Testis (tissue), 3 donors: ENCODE data around the gene KCTD13. TPM values are rescaled to one million over a fixed set of nuclear protein-coding genes. Genes with fewer than 3 reads are reported as not detected.
"Not testable (repeated sequence)": the region's sequence is repeated elsewhere in the genome, so short reads cannot be mapped to it uniquely, and the experiment has no call there.

Experiments used
- DNase-seq: peaks from one replicate; pipeline ENCODE4 v3.0.0-alpha.2; 2019
- H3K27ac ChIP-seq, 2 donors: fragments of 200-600 bp; sonication (generic); one replicate each; pipeline ENCODE4 v1.5.1; 2019
- H3K27me3 ChIP-seq: fragments of 200-600 bp; sonication (generic); one replicate; pipeline ENCODE4 v1.5.1; 2019
- H3K36me3 ChIP-seq: fragments of 200-600 bp; sonication (generic); one replicate; pipeline ENCODE4 v1.5.1; 2017; ENCODE audit warnings: low read depth; ENCODE audit errors: missing control alignments
- H3K4me1 ChIP-seq: fragments of 200-600 bp; sonication (generic); one replicate; pipeline ENCODE4 v1.5.1; 2019
- H3K4me3 ChIP-seq, 2 donors: fragments of 200-600 bp; sonication (generic); one replicate each; pipeline ENCODE4 v1.5.1; 2017 to 2019
- H3K9me3 ChIP-seq: fragments of 200-600 bp; sonication (generic); one replicate; pipeline ENCODE4 v1.5.1; 2017
- POLR2A ChIP-seq: fragments of 450-650 bp; IDR thresholded peaks from one replicate; pipeline ENCODE4 v1.6.1; 2017; ENCODE audit warnings: antibody characterized with exemption, mild to moderate bottlenecking, moderate library complexity
- WGBS, 2 donors: methylation state at CpG; one replicate each; pipeline ENCODE4 v1.1.5; 2018; 5-methylcytosine and 5-hydroxymethylcytosine counted together
- intact Hi-C: fragments of 100-400 bp; cut with DNase I; formaldehyde crosslinking; loops from one replicate; pipeline ENCODE4 v1.15.1; 2023; ENCODE audit warnings: low total_unique reads
- polyA plus RNA-seq: library from polyadenylated mRNA; stranded (reverse); fragments of 350-450 nt; fragmentation: Illumina TruSeq; extraction: RNeasy Lipid Tissue Mini Kit (QIAGEN cat#74804); gene quantifications from one replicate; pipeline ENCODE4 v1.2.3, GENCODE V29; 2014; ENCODE audit warnings: low read depth, low replicate concordance; ENCODE audit not compliant: insufficient read depth
- total RNA-seq, 2 donors: library from RNA; depleted of rRNA; stranded (reverse); fragments of >200 nt; gene quantifications; one replicate each; pipeline ENCODE4 v1.2.3, GENCODE V29; 2016
- TF ChIP-seq, protein P1 (sequence below), 3 experiments: fragments of 450-650 bp in 2 of 3; fragments of 200-600 bp in 1 of 3; sonication (generic) in 1 of 3; IDR thresholded peaks; one replicate each; pipeline ENCODE4 v1.5.1; 2016 to 2019; ENCODE audit warnings: antibody characterized with exemption in 3 of 3, mild to moderate bottlenecking in 2 of 3, moderate library complexity in 1 of 3

The KCTD13 gene
- total and polyA plus RNA-seq, 3 donors from 2014 or later = 126 to 241 (median 202) TPM

DNA sequence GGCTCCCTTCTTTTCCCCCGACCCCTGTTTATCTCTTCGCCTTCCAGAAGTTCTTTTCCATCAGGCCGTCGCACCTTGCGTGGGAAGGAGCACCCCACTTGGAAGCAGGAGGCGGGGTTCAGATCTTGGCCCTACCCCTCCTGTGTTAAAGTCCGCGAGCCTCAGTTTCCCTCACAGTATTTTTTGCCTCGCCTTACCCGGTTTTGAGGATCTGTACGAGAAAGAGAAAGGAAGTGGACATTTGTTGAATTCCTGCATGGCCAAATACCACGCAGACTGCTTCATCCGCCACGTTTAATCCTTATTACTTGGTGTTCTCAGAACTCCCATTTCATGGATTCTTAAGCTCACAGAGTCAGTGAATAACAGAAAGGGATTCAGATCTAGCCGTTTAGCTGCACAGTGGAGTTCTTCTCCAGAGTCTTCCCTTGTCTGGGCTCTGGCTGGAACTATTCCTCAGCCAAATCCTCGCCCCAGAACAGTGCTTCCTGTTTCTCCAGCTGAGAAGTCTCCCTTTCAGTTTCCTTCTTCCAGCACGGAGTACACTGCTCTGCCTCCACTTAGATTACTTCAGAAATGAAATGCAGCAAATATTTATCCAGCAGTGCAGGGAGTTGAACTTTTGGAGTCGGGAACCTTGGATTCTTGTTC lies 36.4 kb upstream of the KCTD13 start:
- peak overlapping the region; percentile 81 to 89 for H3K4me3 ChIP-seq
- peak; percentile 29 for DNase-seq
- WGBS, 2 donors = 1% methylated on average over 18 of the region's 18 CpGs
- intact Hi-C loops = no loop called here
- no peak for TF ChIP-seq POLR2A
- TF ChIP-seq, protein P1, sequence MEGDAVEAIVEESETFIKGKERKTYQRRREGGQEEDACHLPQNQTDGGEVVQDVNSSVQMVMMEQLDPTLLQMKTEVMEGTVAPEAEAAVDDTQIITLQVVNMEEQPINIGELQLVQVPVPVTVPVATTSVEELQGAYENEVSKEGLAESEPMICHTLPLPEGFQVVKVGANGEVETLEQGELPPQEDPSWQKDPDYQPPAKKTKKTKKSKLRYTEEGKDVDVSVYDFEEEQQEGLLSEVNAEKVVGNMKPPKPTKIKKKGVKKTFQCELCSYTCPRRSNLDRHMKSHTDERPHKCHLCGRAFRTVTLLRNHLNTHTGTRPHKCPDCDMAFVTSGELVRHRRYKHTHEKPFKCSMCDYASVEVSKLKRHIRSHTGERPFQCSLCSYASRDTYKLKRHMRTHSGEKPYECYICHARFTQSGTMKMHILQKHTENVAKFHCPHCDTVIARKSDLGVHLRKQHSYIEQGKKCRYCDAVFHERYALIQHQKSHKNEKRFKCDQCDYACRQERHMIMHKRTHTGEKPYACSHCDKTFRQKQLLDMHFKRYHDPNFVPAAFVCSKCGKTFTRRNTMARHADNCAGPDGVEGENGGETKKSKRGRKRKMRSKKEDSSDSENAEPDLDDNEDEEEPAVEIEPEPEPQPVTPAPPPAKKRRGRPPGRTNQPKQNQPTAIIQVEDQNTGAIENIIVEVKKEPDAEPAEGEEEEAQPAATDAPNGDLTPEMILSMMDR (IDR thresholded peaks at IDR 0.05) = no peak
- no peaks in the 10 kb centered on the region for H3K27me3 ChIP-seq
- H3K27ac ChIP-seq = peak overlapping the region; percentile 89 to 96
- no peaks in the 10 kb centered on the region for H3K9me3 ChIP-seq
- H3K36me3 ChIP-seq = no peaks in the 10 kb centered on the region
- peaks cover 17% of the 10 kb centered on the region for H3K4me1 ChIP-seq

DNA sequence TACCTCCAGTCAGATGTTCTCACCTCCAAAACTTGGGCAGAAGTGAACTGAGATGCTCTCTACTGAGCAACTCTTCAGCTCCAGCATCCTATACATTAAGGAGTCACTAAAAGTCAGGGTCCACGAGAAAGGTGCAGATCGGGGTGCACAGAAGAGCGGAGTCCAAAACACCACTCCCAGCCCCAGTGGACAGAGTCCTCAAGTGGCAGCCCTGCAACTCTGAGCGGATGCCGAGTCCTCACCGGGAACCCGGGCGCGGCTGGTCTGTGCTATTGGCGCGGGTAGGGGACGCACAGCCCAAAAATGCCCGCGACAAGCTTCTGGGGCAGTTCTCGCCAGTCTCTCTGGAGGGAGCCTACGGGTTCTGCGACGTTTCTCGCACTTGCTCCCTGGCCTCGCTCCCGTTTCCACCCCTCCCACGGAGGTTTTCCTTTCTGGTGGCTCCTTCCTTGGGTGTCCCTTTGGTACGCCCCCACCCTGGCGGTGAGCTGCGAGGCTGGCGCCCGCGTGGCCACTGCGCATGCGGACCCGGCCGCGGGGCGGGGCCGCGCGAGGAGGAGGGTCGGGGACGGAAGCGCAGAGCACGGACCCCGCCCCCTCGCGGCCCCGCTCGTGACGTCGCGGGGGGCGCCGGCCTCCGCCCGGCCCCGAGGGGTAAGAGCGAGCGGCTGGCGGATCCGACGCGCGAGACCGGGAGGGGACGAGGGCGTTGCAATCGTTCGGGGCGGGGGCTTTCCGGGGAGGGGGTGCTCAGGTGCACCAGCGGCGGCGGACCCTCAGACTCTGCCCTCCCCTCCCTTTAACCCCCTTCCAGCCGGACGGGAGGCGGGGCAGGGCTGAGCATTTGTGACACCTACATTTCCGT lies 35.7 kb upstream of the KCTD13 start, which contains the start of gene TMEM219:
Gene TMEM219 (plus strand): TSS at position 601 of the 865 bp plus-strand sequence. CDS start 1,065 bp downstream, outside the sequence.
- intact Hi-C loops = no loop called here
- whole genome bisulfite sequencing, 2 donors = 1 to 2% methylated on average over 11 to 72 of the region's 75 CpGs
- peak; percentile 93 for DNase-seq
- Histone ChIP-seq H3K4me1 (peaks cover 17% of the 10 kb centered on the region), H3K27ac (peak within 1 kb of the TSS; percentile 89 to 96), H3K4me3 (peak within 1 kb of the TSS; percentile 81 to 89), H3K9me3 (no peaks in the 10 kb centered on the region), H3K36me3 (no peaks in the 10 kb centered on the region), H3K27me3 (no peaks in the 10 kb centered on the region)
- TF ChIP-seq, protein P1 (IDR thresholded peaks at IDR 0.05) = peak; percentile 21 to 83 (median 80)
- peak; percentile 39 for TF ChIP-seq POLR2A

DNA sequence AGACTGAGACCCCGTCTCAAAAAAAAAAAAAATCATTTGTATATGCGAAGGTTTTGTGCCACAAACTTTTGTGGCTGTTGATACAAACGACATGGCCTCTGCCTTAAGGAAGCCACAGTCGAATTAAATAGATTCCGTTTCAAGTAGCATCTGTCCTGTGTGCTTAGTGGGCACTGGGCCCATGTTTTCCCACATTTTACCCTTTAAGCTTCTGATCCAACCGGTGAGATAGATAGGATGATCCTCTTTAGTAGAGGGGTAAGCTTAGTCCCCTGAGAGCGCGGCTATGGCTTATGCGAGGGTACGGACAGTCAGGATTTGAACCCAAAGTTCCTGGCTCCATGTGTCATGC lies 35.1 kb upstream of the KCTD13 start:
- H3K4me1 ChIP-seq = peaks cover 17% of the 10 kb centered on the region
- intact Hi-C loops = no loop called here
- H3K36me3 ChIP-seq = no peaks in the 10 kb centered on the region
- no peak for DNase-seq
- WGBS, 2 donors = 32 to 42% methylated on average over 6 to 10 of the region's 10 CpGs
- peak overlapping the region; percentile 89 to 96 for H3K27ac ChIP-seq
- peak overlapping the region; percentile 81 to 89 for H3K4me3 ChIP-seq
- H3K27me3 ChIP-seq = no peaks in the 10 kb centered on the region
- TF ChIP-seq, protein P1 (IDR thresholded peaks at IDR 0.05) = no peak
- TF ChIP-seq POLR2A = no peak
- H3K9me3 ChIP-seq = no peaks in the 10 kb centered on the region

DNA sequence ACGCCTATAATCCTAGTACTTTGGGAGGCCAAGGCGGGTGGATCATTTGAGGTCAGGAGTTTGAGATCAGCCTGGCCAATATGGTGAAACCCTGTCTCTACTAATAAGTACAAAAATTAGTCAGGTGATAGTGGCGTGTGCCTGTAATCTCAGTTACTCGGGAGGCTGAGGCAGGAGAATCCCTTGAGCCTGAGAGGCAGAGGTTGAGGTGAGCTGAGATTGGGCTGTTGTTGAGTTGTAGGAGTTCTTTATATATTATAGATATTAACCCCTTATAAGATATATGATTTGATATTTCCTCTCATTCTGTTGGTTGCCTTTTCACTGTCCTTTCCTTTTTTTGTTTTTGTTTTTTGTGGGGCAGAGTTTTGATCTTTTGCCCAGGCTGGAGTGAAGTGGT lies 33.8 kb upstream of the KCTD13 start:
- H3K27me3 ChIP-seq, DNase-seq, H3K36me3 ChIP-seq, H3K27ac ChIP-seq, intact Hi-C loops, H3K4me3 ChIP-seq, H3K9me3 ChIP-seq: not testable (repeated sequence)
- peaks cover 17% of the 10 kb centered on the region for H3K4me1 ChIP-seq
- WGBS, 2 donors = 84 to 88% methylated on average over 4 of the region's 4 CpGs

DNA sequence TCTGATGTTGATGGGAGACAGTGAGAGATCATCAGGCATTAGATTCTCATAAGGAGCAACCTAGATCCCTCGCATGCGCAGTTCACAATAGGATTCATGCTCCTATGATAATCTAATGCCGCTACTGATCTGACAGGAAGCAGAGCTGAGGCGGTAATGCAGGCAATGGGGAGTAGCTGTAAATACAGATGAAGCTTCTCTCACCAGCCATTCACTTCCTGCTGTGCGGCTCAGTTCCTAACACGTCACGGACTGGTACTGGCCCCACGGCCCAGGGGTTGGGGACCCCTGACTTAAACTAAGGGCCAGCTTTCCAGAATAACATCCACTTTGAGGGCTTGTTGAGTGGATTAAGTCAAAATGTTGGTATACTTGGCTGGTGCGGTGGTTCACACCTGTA lies 33.3 kb upstream of the KCTD13 start:
- TF ChIP-seq, protein P1 (IDR thresholded peaks at IDR 0.05) = no peak
- no peak for TF ChIP-seq POLR2A
- intact Hi-C loops = no loop called here
- Histone ChIP-seq H3K9me3 (no peaks in the 10 kb centered on the region), H3K36me3 (no peaks in the 10 kb centered on the region), H3K27me3 (no peaks in the 10 kb centered on the region), H3K4me3 (no peak overlapping the region), H3K4me1 (peaks cover 13% of the 10 kb centered on the region), H3K27ac (no peak overlapping the region)
- no peak for DNase-seq
- 85 to 90% methylated on average over 4 to 9 of the region's 9 CpGs for WGBS, 2 donors
